HK-2 (cell line): Measurements from ENCODE around the gene TMEM271.

Experiments used
- DNase-seq: peaks from one replicate; pipeline ENCODE4 v3.0.0-alpha.2; 2018; ENCODE audit not compliant: unreplicated experiment

TMEM271 gene

DNA sequence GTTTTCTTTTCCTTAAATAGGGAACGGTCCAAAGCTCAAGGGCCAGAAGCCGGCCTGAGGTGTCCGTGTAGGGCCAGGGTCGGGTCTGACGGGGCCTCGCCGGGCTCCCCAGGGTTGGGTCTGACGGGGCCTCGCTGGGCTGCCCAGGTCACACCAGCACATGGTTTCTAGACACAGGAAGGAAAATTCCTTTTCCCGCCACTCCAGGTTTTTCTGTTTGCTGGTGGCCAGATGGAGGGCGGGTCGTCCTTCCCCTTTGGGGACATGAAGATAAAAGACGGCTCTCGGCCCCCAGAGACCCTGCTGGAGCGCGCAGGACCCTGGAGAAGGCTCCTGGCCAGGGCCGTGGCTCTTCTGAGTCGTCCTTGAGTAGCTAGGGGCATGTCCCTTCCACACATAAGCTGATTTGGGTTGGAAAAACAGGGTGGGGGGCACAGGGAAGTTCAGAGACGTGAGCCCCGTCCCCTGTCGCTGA, 42.0 kb downstream of the TMEM271 start:
- DNase-seq: no peak

DNA sequence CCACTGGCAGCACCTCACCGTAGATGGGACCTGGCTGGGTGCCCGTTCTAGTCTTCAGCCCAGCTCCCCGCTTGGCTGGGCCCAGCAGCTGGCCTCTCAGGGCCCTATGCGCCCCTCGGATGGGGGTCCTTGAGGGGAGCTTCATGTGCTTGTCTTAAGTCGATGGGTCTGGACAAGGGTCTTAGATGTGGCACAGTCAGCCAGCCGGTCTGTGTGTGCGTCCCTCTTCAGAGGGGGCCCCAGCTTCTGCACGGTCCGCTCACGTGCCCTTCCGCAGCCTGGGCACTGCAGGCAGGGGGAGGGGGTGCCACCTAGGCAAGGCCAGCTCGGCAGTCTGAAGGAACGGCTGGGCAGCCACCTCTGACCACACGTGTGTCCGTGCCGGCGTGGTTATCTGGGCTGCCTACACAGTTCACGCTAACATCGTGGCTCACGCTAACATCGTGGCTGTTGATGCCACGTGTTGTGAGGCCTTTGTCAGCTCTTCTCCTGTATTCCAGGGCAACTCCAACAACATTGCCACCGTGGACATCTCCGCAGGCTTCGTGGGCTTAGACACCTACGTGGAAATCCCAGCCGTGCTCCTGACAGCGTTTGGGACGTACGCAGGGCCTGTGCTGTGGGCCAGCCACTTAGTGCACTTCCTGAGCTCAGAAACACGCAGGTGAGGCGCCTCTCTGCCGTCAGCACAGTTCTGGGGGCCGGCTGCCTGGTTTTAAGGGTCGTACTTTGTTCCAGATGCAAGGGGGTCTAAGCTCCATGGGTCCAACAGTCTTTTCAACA, 42.6 kb downstream of the TMEM271 start:
- no peak for DNase-seq

DNA sequence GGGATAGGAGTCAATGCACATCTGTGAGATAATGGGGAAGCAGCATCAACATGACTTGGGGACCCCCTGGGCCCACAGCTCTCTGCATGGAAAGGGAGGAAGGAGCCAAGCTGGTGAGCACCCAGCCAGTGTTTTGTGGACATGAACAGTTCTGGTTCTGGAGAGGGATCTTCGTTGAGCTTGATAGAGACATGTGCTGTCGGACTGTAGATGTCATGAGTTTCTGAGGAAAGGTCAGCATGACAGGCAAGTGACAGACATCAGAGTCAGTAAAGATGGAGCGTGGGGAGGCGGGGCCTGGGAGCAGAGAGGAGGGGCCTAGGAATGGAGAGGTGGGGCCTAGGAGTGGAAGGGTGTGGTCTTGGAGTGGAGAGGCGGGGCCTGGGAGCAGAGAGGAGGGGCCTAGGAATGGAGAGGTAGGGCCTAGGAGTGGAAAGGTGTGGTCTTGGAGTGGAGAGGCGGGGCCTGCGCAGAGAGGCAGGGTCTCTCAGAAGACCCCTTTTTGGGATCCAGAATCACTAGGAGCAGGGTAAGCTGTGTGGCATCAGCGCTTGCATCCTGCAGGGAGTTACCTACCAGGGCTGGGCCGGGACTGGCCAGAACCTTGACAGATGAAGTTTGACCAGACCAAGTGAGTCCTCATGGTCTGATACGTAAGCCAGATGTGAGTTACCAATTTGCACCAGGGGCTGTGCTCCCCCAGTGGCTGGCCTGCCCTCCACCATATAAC, 43.3 kb downstream of the TMEM271 start:
- DNase-seq: no peak

DNA sequence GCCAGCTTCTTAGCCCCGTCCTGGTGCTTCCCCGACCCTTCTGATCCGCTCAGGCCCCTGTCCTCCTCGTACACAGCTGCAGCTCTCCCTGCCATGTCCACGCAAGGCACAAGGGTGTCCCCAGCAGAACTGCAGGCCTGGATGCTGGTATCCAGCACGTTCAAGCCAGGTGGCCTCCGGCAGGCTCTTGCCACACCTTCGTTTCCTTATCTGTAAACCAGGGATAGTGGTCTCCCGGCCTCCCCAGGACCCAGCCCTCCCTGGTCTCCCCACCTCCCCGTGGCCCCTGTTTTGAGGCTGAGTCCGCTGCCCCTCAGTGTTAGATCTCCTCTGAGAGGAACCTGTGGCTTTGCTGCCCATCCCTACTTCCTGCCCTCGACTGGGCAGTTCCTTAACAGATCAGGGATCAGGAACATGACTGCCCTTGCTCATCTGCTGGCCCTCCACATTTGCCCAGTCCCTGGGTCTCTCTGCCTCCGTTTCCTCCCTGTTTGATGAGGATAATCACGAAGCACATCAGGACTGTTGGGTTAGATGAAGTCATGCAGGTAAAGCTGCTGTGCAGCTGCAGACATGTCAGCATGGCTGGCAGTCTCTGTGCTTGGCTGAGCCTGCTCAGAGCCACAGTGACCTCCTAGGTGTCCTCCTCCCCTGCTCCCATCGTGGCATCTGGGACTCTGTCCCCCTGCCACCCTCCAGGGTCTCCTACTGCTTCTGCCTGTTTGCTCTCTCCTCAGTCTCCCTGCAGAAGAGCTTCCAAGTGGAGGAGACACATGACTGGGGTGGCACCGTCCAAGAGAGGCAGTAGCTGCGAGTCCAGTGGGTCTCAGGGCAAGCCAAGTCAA, 44.2 kb downstream of the TMEM271 start:
- no peak for DNase-seq

DNA sequence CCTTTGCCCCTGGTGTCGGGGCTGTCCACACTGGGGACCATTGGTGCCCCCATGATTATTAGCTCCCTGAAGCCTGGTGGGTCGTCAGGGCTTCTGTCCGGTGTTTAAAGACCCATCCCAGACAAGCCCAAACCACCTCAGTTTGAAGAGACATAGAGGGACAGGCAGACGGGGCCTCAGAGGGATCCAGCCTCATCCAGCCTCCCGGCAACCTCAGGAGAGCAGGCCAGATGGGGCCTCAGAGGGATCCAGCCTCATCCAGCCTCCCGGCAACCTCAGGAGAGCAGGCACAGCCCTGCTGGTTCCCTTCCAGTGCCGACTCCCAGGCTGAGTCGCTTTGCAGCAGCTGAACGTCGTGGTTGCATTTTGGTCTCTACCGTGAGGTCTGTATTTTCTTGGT, 45.0 kb downstream of the TMEM271 start:
- no peak for DNase-seq

DNA sequence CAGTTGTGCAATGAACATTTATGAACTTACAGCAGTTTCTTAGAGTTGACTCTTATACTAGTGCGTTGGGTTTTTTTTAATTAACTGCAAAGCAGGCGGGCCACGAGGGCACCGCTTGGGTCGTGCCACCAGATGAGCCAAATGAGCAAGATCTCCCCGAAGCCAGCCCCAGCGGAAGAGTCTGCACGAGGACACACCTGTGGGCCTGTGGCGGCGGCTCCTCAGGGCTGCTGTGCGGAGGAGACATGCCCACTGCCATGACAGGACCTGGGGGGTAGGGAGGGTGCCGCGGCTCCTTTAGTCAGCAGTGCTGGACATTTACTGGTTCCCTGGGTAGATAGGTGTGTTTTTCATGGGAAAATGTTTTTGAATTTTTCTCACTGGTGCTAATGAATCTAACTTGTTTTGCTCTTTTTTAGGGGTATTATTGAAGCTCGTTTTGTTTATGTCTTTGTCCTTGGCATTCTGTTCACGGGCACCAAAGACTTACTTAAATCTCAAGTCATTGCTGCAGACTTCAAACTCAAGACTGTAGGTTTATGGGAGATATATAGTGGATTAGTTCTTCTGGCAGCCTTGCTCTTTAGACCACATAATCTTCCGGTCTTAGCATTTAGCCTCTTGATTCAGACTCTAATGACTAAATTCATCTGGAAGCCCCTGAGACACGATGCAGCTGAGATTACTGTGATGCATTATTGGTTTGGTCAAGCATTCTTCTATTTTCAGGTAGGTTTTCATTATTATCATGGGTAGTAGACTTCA, 45.9 kb downstream of the TMEM271 start:
- DNase-seq: no peak

DNA sequence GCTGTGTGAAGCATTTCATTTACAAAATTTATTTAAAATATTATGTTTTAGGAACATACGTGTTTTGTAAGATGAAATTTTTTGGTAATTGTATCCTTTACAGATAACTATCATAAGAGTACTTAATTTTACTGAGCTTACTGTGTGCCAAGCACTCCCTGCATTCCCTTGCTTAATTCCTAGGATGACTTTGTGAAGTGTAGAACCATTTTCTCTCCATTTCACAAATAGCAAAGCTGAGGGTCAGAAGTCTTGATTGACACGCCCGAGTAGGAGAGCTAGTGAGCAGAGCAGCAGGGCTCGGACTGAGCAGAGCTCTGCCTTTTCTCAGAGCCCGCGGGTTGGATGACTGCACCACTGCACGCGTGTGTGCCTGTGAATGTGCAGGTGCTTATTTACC, 46.5 kb downstream of the TMEM271 start:
- DNase-seq: no peak

DNA sequence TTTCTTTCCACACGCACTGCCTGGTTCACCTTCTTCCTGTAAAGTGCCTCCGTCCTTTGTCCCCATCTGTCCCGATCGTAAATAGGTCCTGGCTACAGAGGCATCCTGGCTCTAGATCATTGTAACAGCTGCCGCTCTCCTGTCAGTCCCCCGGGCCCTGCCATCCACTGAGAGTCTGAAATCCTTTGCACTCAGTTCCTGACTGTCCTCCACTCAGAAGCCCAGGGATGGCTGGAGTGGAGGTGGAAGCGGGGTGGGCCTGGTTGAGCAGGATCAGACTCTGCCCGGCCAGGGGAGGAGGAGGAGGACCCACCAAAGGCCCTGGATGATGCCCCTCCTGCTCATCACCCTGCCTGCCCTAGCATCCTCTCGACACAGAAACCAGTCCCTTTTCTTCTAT, 47.3 kb downstream of the TMEM271 start:
- DNase-seq: no peak

DNA sequence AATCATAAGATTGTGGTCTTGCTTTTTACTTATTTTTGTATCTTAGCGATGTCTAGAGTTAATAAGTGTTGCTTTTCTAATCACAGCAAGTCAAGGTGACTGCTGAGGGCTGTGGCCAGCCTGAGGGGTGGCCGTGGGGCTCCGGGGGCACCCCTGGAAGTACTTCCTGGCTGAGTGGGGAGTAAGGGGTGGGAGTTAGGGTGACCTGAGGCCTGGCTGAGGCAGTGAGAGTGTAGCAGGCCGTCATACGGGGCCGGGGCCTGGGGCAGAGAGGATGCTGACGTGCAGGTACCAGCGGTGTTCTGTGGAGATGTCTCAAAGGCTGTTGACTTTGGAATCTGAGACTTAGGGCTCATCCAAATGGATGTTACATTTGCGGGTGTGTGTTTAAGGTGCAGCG, 47.8 kb downstream of the TMEM271 start:
- no peak for DNase-seq

DNA sequence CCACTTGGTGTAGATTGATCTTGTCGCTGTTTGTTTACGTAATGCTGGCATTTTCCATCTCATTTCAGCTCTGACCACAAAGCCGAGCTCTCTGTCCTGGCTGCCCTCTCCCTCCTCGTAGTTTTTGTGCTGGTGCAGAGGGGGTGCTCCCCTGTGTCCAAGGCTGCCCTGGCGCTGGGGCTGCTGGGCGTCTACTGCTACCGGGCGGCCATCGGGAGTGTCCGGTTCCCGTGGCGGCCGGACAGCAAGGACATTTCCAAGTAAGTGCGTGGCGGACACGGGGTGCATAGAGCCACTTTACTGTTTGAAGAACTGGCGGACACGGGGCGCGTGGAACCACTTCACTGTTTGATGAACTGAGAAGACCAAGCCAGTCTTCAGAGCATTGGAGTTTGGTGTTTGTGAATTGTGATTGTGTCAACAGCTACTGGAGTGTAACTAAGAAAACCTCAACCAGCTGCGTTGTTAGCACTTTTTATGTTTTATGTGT, 49.1 kb downstream of the TMEM271 start:
- no peak for DNase-seq

DNA sequence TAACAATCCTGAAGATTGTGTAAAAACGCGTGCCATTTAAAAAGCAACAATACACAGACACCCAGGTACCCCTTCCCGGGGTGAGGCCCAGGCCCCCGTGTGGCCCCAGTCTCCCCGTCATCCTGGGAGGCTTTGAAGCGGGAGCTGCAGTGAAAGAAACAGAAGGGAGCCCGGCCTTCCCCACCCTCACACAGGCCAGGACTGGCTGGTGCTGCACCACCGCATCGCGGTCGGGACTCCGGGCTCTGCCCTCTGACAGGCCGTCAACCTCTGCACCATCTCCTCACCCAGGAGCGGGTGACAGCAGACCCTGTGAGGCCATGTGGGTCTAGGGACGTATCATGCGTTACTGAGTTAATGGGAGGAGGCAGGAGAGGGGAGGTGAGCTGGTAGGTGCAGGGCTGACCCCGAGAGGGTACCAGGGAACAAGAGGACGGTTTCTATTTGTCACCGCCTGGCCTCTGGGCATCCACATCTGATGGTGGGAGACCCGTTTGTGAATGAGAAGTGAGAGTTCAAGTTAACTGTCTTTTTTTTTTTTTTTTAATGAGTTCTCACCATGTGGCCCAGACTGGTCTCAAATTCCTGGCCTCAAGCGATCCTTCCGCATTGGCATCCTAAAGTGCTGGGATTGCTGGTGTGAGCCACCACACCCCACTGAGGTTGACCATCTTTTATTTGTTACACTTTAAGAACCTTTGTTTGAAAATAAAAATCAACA, 49.7 kb downstream of the TMEM271 start:
- no peak for DNase-seq

DNA sequence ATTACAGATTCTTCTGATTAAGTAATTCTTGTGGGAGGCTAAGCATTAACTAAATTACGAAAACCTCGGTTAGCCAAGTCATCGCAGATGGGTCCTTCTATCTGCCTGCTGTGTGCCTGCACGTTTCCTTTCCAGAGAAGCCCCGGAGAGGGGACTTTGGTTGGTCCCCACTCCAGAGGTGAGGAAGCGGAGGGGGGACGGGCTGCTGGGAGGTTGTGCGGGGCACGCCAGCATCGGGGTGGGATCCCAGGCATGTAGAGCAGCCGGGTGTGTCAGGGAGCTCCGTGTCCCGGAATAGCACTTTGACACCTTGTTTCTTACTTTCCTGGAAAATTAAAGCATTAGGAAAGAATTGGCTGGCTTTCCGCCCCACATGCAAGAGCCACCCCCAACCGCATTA, 50.4 kb downstream of the TMEM271 start:
- no peak for DNase-seq

DNA sequence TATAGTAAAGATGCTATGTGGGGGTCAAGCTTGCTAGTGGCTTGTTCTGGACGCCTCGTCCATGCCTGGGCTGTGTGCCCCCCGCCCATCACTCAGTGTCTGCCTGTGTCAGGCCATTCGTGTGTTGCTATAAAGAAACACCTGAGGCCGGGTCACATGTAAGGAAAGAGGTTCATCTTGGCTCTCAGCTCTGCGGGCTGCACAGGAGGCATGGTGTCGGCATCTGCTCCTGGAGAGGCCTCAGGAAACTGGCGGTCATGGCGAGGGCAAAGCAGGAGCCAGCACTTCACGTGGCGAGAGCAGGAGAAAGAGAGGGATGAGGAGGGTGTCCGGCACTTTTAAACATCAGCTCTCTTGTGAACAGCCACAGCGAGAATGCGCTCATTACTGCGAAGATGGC, 51.9 kb downstream of the TMEM271 start:
- DNase-seq: no peak
